Kidney epithelial cell (primary cell): Measurements from ENCODE around the gene COPE. TPM values are rescaled to one million over a fixed set of nuclear protein-coding genes. Genes with fewer than 3 reads are reported as not detected.

Experiments used
- DNase-seq: peaks from one replicate; pipeline ENCODE4 v3.0.0-alpha.2; 2010; ENCODE audit warnings: low read depth
- H3K27me3 ChIP-seq: 2 replicates; pipeline ENCODE4 v1.6.0; 2011; ENCODE audit warnings: low read length; ENCODE audit not compliant: control insufficient read depth, insufficient read depth
- H3K36me3 ChIP-seq: 2 replicates; pipeline ENCODE4 v1.5.1; 2011; ENCODE audit warnings: low read length; ENCODE audit not compliant: control insufficient read depth, insufficient read depth
- H3K4me3 ChIP-seq: 2 replicates; pipeline ENCODE4 v1.5.1; 2011; ENCODE audit warnings: low read depth, mild to moderate bottlenecking, control low read depth, low read length
- CTCF ChIP-seq: IDR thresholded peaks from 2 replicates; pipeline ENCODE4 v1.5.1; 2011; ENCODE audit warnings: mild to moderate bottlenecking, moderate library complexity, low read length, control low read depth, inconsistent platforms; ENCODE audit not compliant: insufficient read depth, poor library complexity, severe bottlenecking
- total RNA-seq: library from RNA; depleted of rRNA; stranded (reverse); fragments of >200 nt; gene quantifications from 2 replicates; pipeline ENCODE4 v1.2.3, GENCODE V29; 2015

COPE gene
- total RNA-seq, 1 donor from 2014 or later = 437 TPM

DNA sequence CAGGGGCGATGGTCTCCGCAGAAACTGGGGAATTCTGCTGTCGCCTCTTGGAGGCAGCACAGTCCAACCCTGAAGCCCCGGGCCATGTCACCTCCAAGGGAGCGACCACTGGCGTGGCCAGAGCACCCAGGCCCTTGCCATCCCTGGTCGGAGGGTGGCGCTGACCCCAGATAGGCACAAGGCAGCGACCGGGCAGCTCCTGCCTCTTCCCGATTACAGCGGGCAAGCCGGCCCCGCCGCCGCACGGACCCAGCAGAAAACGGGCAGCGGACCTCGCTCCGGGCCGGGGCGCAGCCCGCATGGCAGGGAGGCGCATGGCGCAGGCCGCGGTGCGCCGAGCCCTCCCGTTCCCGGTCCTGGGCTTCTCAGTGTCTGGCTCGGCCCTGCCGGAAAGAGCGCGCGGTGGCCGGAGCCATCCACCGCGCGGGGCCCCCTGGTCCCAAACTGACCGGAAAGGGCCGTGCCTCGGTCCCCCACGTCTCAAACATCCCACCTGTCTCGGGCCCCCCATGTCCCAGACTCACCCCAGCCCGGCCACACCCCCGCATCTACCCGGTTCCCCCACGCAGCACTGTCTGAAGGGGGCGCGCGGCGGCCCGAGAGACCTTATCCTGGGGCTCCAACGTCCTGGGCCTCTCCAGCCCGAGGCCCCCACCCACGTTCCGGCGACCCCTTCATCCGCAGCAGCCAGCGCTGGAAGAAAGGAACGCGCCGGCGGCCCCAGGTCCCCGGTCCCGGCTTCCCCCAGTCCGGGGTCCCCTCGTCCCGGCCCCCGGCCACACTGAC lies 24.0 kb downstream of the COPE start:
- DNase-seq = no peak
- H3K27me3 ChIP-seq = peaks cover 32% of the 10 kb centered on the region
- peak overlapping the region; percentile 42 for H3K4me3 ChIP-seq
- no peaks in the 10 kb centered on the region for H3K36me3 ChIP-seq
- peak; percentile 52 for TF ChIP-seq CTCF

- Histone ChIP-seq H3K27me3 (peaks cover 32% of the 10 kb centered on the region), H3K4me3 (no peak overlapping the region), H3K36me3 (no peaks in the 10 kb centered on the region)
- TF ChIP-seq CTCF = no peak
- DNase-seq = no peak
Observed at GRCh38 chr19:18894254-18895037, 24.7 kb downstream of the COPE start.

DNA sequence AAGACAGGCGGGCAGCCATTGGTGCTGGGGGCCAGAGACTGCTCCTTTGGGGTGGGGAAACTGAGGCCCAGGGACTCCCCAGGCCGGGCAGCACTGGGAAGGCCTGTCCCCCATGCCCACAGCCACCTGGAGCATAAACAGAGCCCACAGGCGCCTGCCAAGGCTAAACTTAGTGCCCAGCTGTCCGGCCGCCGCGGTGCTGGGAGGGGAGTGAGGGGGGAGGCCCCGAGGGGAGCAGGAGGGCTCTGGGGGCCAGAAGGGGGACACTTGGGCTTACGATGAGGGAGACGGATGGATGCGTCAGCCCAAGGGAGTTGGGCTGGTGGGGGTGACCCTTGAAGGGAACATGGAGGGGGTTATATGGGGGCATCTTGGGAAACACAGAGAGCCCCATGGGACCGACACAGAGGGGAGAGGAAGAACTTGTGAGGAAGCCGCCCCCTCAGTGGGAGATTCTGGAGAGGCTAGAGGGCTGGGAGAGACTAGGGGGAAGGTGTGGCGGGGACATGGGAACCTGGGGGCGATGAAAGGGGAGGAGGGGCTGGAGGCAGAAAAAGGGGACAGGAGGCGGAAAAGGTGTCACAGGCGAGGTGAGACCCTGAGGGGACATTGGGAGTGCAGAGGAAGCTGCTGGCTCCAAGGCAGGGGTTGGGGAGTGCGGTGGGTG lies 25.5 kb downstream of the COPE start:
- no peak for TF ChIP-seq CTCF

DNA sequence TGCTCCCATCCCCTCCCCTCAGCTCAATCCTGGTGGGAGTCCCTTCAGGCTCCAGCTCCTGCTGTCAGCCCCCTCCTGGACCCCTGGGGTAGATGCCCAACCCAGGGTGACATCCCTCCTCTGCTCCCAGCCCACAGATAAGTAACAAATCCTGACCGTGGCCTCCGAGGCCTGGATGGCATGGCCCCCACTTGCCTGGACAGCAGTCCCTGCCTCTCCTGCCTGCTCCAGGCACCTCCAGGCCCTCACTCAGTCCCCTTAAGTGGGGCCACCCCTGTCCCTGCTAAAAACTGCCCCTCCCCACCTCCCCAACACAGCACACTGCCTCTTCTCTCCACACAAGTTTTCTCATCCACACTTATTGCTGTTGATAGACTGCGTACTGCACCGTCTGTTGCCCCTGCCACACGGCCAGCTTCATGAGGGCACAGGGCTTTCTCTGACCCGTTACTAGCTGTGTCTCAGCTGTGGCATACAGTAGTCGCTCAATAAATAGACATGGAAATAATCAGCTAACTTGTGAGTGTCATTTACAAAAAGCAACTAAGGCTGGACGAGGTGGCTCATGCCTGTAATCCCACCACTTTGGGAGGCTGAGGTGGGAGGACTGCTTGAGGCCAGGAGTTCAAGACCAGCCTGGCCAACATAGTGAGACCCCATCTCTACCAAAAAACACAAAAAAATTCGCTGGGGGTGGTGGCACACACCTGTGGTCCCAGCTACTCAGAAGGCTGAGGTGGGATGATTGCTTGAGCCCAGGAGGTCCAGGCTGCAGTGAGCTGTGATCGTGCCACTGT lies 29.0 kb downstream of the COPE start:
- H3K36me3 ChIP-seq = no peaks in the 10 kb centered on the region
- TF ChIP-seq CTCF = no peak
- H3K27me3 ChIP-seq = peaks cover 21% of the 10 kb centered on the region

More for the DNA sequence above, 25.5 kb downstream of the COPE start:
- H3K4me3 ChIP-seq = no peak overlapping the region
- H3K36me3 ChIP-seq = no peaks in the 10 kb centered on the region
- no peak for DNase-seq
- peaks cover 32% of the 10 kb centered on the region for H3K27me3 ChIP-seq

GRCh38 chr19:18886972-18887371 lies 32.2 kb downstream of the COPE start:
- no peak for TF ChIP-seq CTCF
- Histone ChIP-seq H3K36me3 (no peaks in the 10 kb centered on the region), H3K4me3 (no peak overlapping the region), H3K27me3 (peaks cover 2% of the 10 kb centered on the region)
- no peak for DNase-seq

More for the DNA sequence above, 29.0 kb downstream of the COPE start:
- no peak overlapping the region for H3K4me3 ChIP-seq
- DNase-seq = no peak
